Astrocyte of the hippocampus (primary cell): Measurements from ENCODE around the gene NGLY1.

Experiments
- DNase-seq: peaks from one replicate; pipeline ENCODE4 v3.0.0; 2011; ENCODE audit warnings: low read depth, low spot score

Gene NGLY1

GRCh38 chr3:25711090-25711489 is 72.2 kb downstream of the NGLY1 start:
- no peak for DNase-seq

GRCh38 chr3:25708036-25708435 is 75.2 kb downstream of the NGLY1 start:
- no peak for DNase-seq

GRCh38 chr3:25707268-25707926 is 75.8 kb downstream of the NGLY1 start:
- DNase-seq, result no peak

- DNase-seq, result no peak
These were observed 77.0 kb downstream of the NGLY1 start for GRCh38 chr3:25706213-25706612.

GRCh38 chr3:25697553-25697952 is 85.7 kb downstream of the NGLY1 start:
- DNase-seq, result no peak

- no peak for DNase-seq
These were observed 87.4 kb downstream of the NGLY1 start for GRCh38 chr3:25695731-25696420.

GRCh38 chr3:25693238-25693637 is 90.0 kb downstream of the NGLY1 start:
- DNase-seq, result no peak

- no peak for DNase-seq
These were observed 90.9 kb downstream of the NGLY1 start for GRCh38 chr3:25692341-25692740.

- DNase-seq, result no peak
These were observed 92.3 kb downstream of the NGLY1 start for GRCh38 chr3:25690768-25691533.

- no peak for DNase-seq
These were observed 94.0 kb downstream of the NGLY1 start for GRCh38 chr3:25689226-25689625.

- no peak for DNase-seq
These were observed 95.5 kb downstream of the NGLY1 start for GRCh38 chr3:25687742-25688141.

- no peak for DNase-seq
These were observed 96.5 kb downstream of the NGLY1 start for GRCh38 chr3:25686766-25687165.

- no peak for DNase-seq
These were observed 99.4 kb downstream of the NGLY1 start for GRCh38 chr3:25683882-25684281.

- no peak for DNase-seq
These were observed 99.8 kb downstream of the NGLY1 start for GRCh38 chr3:25683410-25683809.

- DNase-seq, result no peak
These were observed 103.5 kb downstream of the NGLY1 start for GRCh38 chr3:25679642-25680302.

GRCh38 chr3:25679166-25679565 is 104.1 kb downstream of the NGLY1 start:
- no peak for DNase-seq

GRCh38 chr3:25678581-25678980 is 104.7 kb downstream of the NGLY1 start:
- DNase-seq, result peak; percentile 7

- DNase-seq, result no peak
These were observed 106.1 kb downstream of the NGLY1 start for GRCh38 chr3:25677121-25677520.

- no peak for DNase-seq
These were observed 108.6 kb downstream of the NGLY1 start for GRCh38 chr3:25674670-25675069.

- no peak for DNase-seq
These were observed 109.4 kb downstream of the NGLY1 start for GRCh38 chr3:25673738-25674298.
